Tibial artery (tissue), 4 donors: ENCODE data around the gene FICD.

Experiments used
- DNase-seq, 2 donors: peaks; one replicate each; pipeline ENCODE4 v3.0.0-alpha.2; 2019
- H3K27ac ChIP-seq, 2 donors: fragments of 200-600 bp; sonication (generic) in 1 of 2; 1 replicate in 1 of 2; 2 replicates in 1 of 2; pipeline ENCODE4 v1.5.1; 2018 to 2019; ENCODE audit warnings: mild to moderate bottlenecking in 1 of 2
- H3K27me3 ChIP-seq, 2 donors: fragments of 200-600 bp; sonication (generic) in 1 of 2; one replicate each; pipeline versions ENCODE4 v1.5.1 to v1.6.0; 2016 to 2019
- H3K36me3 ChIP-seq, 3 donors: fragments of 200-600 bp; sonication (generic) in 2 of 3; one replicate each; pipeline ENCODE4 v1.5.1; 2016 to 2019; ENCODE audit warnings: mild to moderate bottlenecking in 2 of 3
- H3K4me1 ChIP-seq, 4 donors: fragments of 200-600 bp; sonication (generic) in 2 of 4; 1 replicate in 3 of 4; 2 replicates in 1 of 4; pipeline ENCODE4 v1.5.1; 2016 to 2019
- H3K4me3 ChIP-seq, 2 donors: fragments of 200-600 bp; sonication (generic) in 1 of 2; 1 replicate in 1 of 2; 2 replicates in 1 of 2; pipeline ENCODE4 v1.5.1; 2018 to 2019; ENCODE audit warnings: mild to moderate bottlenecking in 2 of 2
- H3K9me3 ChIP-seq, 3 donors: fragments of 200-600 bp; sonication (generic) in 1 of 3; one replicate each; pipeline ENCODE4 v1.5.1; 2016 to 2019
- CTCF ChIP-seq, 2 experiments: fragments of 200-600 bp in 1 of 2; fragments of 450-650 bp in 1 of 2; IDR thresholded peaks; one replicate each; pipeline ENCODE4 v1.5.1; 2017 to 2019; ENCODE audit warnings: antibody characterized with exemption in 2 of 2, mild to moderate bottlenecking in 1 of 2, moderate library complexity in 1 of 2
- intact Hi-C: fragments of 100-400 bp; cut with DNase I; formaldehyde crosslinking; loops from one replicate; pipeline ENCODE4 v1.15.0; 2023; ENCODE audit warnings: low total_unique reads

FICD gene

GRCh38 chr12:108527166-108527496 lies 12.1 kb downstream of the FICD start:
- DNase-seq = no peak
- intact Hi-C loops = no loop called here
- H3K4me1 ChIP-seq = no peaks in the 10 kb centered on the region
- no peak overlapping the region for H3K27ac ChIP-seq
- TF ChIP-seq CTCF (IDR thresholded peaks at IDR 0.05) = no peak
- H3K9me3 ChIP-seq = no peaks in the 10 kb centered on the region
- H3K4me3 ChIP-seq = no peak overlapping the region
- H3K36me3 ChIP-seq = peaks cover 89 to 95% (median 90%) of the 10 kb centered on the region in 3 donors
- no peaks in the 10 kb centered on the region for H3K27me3 ChIP-seq

DNA sequence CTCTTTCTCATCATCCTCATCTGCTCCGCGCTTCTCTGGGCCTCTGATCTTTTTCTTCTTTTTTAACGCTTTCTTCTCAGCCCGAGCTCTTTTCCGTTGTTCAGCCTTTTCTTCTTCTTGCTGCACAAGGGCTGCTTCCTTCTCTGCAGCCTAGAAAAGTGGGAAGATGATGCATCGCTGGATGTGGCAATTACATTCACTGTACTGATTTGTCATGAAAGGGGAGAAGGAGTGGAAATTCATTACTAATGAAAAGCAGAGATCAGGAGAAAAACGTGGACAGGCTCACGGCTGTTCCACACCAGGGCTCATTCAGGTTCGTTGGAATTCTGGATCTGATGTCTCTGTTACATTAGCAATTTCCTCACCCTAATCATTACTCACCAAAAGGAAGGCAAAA lies 15.1 kb downstream of the FICD start:
- intact Hi-C loops = no loop called here
- H3K36me3 ChIP-seq = peaks cover 88 to 93% (median 88%) of the 10 kb centered on the region in 3 donors
- no peaks in the 10 kb centered on the region for H3K4me1 ChIP-seq
- H3K9me3 ChIP-seq = no peaks in the 10 kb centered on the region
- no peak overlapping the region for H3K27ac ChIP-seq
- DNase-seq = no peak
- TF ChIP-seq CTCF (IDR thresholded peaks at IDR 0.05) = no peak
- no peak overlapping the region for H3K4me3 ChIP-seq
- no peaks in the 10 kb centered on the region for H3K27me3 ChIP-seq

DNA sequence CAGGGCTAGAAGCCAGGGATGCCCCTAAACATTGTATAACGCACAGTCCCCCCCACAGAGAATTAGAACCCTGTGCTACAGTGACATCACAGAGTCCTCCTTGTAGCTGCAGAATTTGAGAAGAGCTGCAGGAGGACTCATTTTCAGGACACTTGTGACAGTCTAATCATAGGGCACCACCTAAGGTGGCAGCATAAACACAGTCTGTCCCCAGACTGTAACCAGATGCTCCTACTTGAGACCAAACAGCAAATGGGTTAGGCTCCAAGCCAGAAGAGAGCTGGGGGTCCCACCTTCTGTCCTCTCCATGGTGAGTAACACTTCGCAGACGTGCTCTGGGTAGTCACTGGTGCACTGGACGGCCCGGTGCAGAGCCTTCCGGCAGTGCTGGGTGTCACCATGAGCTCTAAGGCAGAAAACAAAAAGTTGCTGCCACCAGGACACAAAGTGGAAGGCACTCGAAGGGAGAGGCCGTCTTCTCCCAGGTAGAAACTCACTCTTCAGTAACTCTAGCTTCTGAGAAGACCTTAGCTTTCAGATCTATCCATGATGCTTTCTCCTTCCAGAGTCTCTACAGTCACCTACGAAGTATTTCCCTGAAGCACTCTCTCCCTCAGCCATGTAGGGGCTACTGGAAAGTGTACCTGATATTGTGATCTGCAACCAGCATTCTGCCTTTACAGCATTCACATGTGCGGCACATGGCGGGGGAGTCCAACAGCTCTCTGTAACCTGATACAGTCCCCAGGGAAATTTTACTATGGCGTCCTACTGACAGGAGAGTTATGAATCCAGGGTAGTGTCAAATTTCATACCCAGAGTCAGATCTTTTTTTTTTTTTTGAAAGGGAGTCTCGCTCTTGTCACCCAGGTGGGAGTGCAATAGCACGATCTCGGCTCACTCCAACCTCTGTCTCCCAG lies 17.1 kb downstream of the FICD start:
- DNase-seq = no peak

GRCh38 chr12:108538146-108538545 lies 23.1 kb downstream of the FICD start:
- Histone ChIP-seq H3K27me3 (no peaks in the 10 kb centered on the region), H3K4me1 (peaks cover 0 to 5% (median 0%) of the 10 kb centered on the region in 4 donors), H3K36me3 (peaks cover 47 to 70% (median 57%) of the 10 kb centered on the region in 3 donors), H3K27ac (no peak overlapping the region), H3K4me3 (no peak overlapping the region), H3K9me3 (no peaks in the 10 kb centered on the region)
- TF ChIP-seq CTCF (IDR thresholded peaks at IDR 0.05) = no peak
- intact Hi-C loops = no loop called here
- DNase-seq = no peak

More for the DNA sequence above, 17.1 kb downstream of the FICD start:
- no peaks in the 10 kb centered on the region for H3K27me3 ChIP-seq
- intact Hi-C loops = no loop called here
- peaks cover 84 to 93% (median 88%) of the 10 kb centered on the region in 3 donors for H3K36me3 ChIP-seq
- no peaks in the 10 kb centered on the region for H3K4me1 ChIP-seq
- H3K27ac ChIP-seq = no peak overlapping the region
- H3K4me3 ChIP-seq = no peak overlapping the region
- no peaks in the 10 kb centered on the region for H3K9me3 ChIP-seq
- TF ChIP-seq CTCF (IDR thresholded peaks at IDR 0.05) = no peak

- Histone ChIP-seq H3K36me3 (peaks cover 47 to 70% (median 57%) of the 10 kb centered on the region in 3 donors), H3K4me1 (peaks cover 0 to 5% (median 0%) of the 10 kb centered on the region in 4 donors), H3K9me3 (no peaks in the 10 kb centered on the region), H3K27ac (no peak overlapping the region), H3K4me3 (no peak overlapping the region), H3K27me3 (no peaks in the 10 kb centered on the region)
- no peak for TF ChIP-seq CTCF (IDR thresholded peaks at IDR 0.05)
- intact Hi-C loops = no loop called here
- DNase-seq = no peak
Measured at GRCh38 chr12:108538616-108539195, 23.6 kb downstream of the FICD start.
